ENCODE measurements around the gene TRIM28. TPM values are rescaled to one million over a fixed set of nuclear protein-coding genes. Genes with fewer than 3 reads are reported as not detected.

Gene TRIM28
- total RNA-seq, 2 experiments from 2014 or later: 476 to 528 TPM

DNA sequence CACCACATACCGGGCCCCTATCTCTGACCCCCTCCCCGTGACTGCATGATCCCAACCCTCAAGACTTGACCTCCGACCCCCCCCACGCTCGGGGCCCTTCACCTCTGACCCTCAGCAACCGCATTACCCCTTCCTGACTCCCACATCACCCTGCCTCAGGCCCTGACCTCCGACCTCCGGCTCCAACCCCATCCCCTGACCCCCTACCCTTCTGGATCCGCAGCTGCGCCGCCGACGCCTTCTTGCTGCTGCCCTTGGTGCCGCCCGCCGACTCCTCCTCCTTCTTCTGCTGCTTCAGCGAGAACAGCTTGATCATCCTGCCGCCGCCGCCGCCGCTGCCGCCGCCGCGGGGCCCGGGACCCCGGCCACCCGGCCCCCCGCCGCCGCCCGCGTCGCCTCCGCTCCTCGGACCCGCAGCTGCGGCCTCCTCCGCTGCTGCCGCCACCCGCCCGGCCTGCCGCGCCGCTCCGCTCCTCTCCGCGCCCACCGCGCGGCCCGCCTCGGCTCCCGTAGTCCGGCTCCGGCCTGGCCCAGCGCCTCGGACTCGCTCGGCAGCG lies 14.3 kb downstream of the TRIM28 start, which contains the start of gene UBE2M:
UBE2M (minus strand) TSS at position 546 of the 557 bp plus-strand sequence; CDS start at position 316, 230 bp downstream.
- Mint-ChIP-seq H3K27ac (peak within 1 kb of the TSS; percentile 99), H3K36me3 (ENCODE audit: low read depth) (peaks cover 59% of the 10 kb centered on the region), H3K4me3 (peak within 1 kb of the TSS; percentile 96), H3K4me1 (ENCODE audit: low read depth) (peaks cover 67% of the 10 kb centered on the region), H3K9me3 (ENCODE audit: insufficient read depth) (no peaks in the 10 kb centered on the region), H3K27me3 (ENCODE audit: low read depth) (no peaks in the 10 kb centered on the region)
- ChIA-PET CTCF (interaction anchor here (1.3 to 5.3 kb wide), 3 partner anchors 13 to 38 kb away, joined by 4 to 27 read pairs (median 7); partner anchors contain the start of gene ZBTB45), POLR2A (interaction anchor here (0.9 to 1.5 kb wide), 4 partner anchors 11 to 44 kb away, joined by 3 to 5 read pairs (median 4); no protein-coding TSS in a partner anchor)
- ATAC-seq (peak; percentile 2), DNase-seq (peak; percentile 75)

DNA sequence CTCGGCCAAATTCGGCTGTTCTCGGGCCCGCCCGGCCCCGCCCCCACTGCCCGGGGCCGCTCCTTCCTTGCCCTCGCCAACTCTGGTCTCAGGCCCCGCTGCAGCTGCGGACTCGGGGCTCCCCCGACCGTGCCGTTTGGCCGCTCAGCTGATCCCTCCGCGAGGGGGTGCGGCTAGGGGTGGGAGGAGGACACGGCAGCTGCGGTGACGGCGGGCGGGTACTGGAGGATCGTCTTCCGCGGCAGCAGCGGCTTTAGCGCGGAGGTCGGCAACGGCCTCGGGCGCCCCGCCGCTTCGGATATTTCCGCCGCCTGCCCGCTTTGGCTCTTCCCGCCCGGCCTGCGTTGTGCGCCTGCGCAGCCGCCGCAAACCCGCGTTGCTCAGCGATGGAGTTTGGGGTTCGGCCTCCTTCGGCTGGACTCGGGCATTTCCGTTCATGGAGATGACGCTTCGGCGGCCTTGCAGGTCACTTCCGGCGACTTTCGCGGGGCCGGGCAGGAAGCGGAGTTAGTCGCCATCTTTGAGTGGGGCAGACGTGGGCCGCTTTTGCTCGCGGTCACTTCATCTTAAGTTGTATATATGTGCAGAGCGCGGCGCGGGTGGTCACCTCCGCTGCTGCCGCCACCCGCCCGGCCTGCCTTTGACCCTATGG lies 14.9 kb downstream of the TRIM28 start:
- Mint-ChIP-seq H3K9me3 (ENCODE audit: insufficient read depth) (no peaks in the 10 kb centered on the region), H3K4me3 (peak overlapping the region; percentile 96), H3K27ac (peak overlapping the region; percentile 99), H3K36me3 (ENCODE audit: low read depth) (peaks cover 56% of the 10 kb centered on the region), H3K4me1 (ENCODE audit: low read depth) (peaks cover 69% of the 10 kb centered on the region), H3K27me3 (ENCODE audit: low read depth) (no peaks in the 10 kb centered on the region)
- ChIA-PET CTCF (interaction anchor here (1.0 to 5.3 kb wide), 5 partner anchors 9 to 39 kb away, joined by 3 to 27 read pairs (median 4); partner anchors contain the start of gene ZBTB45), POLR2A (interaction anchor here (1.0 to 1.4 kb wide), 4 partner anchors 9 to 15 kb away, joined by 3 to 8 read pairs (median 4); partner anchors contain the start of gene TRIM28)
- DNase-seq (peak; percentile 100), ATAC-seq (peak; percentile 67)

DNA sequence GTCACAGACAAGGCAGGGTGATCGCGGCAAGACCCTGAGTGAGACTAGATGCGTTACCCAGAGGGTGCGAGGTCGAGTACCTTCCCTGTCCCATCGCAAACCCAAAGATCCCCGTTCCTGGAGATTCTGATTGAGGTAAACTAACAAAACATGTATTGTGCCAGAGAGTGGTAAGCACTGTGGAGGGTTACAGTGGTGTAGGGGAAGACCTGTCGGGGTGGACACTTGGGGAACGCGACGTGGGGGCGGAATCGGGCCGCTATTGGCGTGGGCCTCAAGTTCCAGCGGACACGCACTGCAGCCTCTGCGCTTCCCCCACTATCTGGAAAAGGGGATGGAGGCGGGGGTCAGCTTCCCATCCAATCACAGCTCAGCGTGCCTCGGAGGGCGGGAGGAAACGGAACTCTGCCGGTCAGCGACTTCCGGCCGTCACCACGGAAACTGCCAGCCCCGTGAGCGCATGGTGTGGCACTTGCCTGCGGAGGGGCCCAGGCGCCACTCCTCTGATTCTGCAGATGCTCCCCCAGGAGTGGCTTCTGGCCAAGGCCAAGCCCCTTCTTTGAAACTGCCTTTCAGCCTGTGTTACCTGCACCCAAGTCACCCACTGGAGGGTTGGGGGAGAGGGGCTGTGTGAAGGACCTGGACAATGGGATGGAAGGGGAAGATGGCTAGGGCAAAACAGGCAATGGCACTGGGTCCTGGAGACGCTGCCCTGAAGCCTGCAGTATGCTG lies 15.6 kb downstream of the TRIM28 start:
- peak overlapping the region; percentile 99 for H3K27ac Mint-ChIP-seq

DNA sequence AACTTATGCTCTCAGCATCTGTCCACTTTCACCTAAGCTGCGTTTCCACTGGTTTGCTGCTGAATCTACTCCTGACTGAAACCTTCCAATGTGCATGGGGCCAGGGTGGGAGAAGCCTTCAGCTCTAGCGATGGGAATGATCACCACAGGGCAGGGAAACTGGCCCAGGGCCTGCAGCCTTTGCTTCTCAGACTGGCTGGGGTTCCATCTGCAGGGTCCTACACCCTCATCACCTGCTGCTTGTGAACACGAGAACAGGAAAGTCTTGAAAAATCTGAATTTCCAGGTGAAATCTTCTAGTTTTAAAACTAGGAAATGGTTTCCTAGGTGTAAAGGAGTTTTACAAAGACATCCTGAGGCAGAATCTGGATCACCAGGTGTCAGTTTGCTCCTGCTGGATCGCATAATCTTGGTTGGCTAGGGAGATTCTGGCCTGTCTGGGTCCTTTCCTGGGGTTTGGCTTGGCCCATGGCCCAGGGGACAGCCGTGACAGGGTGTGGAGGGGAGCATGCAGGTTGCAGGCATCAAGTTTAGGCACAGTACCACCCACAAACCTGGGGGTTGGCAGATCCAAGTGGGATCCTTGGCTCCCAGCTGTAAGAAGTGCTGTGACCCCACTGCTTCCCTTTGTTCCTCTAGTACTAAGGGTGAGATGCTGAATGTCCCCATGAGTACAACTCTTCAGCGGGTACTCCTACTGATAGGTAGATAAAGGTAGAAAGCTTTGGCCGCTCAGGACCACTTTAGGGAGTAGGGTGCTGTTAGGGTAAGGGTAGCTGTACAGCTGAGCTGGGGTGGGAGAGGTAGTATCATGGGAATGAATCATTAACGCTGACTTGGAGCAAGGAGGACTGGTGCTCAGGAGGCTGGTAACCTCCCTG lies 16.4 kb downstream of the TRIM28 start:
- H3K36me3 Mint-ChIP-seq (ENCODE audit: low read depth): peaks cover 45% of the 10 kb centered on the region
- POLR2A ChIA-PET: interaction anchor here (1.0 to 1.4 kb wide), 3 partner anchors 8 to 17 kb away, joined by 3 to 8 read pairs (median 4); partner anchors contain the start of gene TRIM28
- CTCF ChIA-PET: interaction anchor here (1.0 to 5.3 kb wide), 5 partner anchors 8 to 46 kb away, joined by 3 to 27 read pairs (median 3); partner anchors contain the start of gene ZBTB45
- peaks cover 69% of the 10 kb centered on the region for H3K4me1 Mint-ChIP-seq (ENCODE audit: low read depth)
- peak overlapping the region; percentile 99 for H3K27ac Mint-ChIP-seq
- ATAC-seq: no peak
- no peak for DNase-seq
- H3K27me3 Mint-ChIP-seq (ENCODE audit: low read depth): no peaks in the 10 kb centered on the region
- peak overlapping the region; percentile 96 for H3K4me3 Mint-ChIP-seq
- no peaks in the 10 kb centered on the region for H3K9me3 Mint-ChIP-seq (ENCODE audit: insufficient read depth)

More for the DNA sequence above, 15.6 kb downstream of the TRIM28 start:
- ChIA-PET POLR2A (interaction anchor here (1.0 to 1.4 kb wide), 2 partner anchors 9 to 16 kb away, joined by 3 to 8 read pairs; partner anchors contain the start of gene TRIM28), CTCF (interaction anchor here (1.0 to 5.3 kb wide), 6 partner anchors 9 to 45 kb away, joined by 3 to 27 read pairs (median 4); partner anchors contain the start of gene ZBTB45)
- ATAC-seq (peak; percentile 0), DNase-seq (peak; percentile 77)
- peak overlapping the region; percentile 96 for H3K4me3 Mint-ChIP-seq
- H3K27me3 Mint-ChIP-seq (ENCODE audit: low read depth): no peaks in the 10 kb centered on the region
- peaks cover 70% of the 10 kb centered on the region for H3K4me1 Mint-ChIP-seq (ENCODE audit: low read depth)
- peaks cover 50% of the 10 kb centered on the region for H3K36me3 Mint-ChIP-seq (ENCODE audit: low read depth)
- no peaks in the 10 kb centered on the region for H3K9me3 Mint-ChIP-seq (ENCODE audit: insufficient read depth)

DNA sequence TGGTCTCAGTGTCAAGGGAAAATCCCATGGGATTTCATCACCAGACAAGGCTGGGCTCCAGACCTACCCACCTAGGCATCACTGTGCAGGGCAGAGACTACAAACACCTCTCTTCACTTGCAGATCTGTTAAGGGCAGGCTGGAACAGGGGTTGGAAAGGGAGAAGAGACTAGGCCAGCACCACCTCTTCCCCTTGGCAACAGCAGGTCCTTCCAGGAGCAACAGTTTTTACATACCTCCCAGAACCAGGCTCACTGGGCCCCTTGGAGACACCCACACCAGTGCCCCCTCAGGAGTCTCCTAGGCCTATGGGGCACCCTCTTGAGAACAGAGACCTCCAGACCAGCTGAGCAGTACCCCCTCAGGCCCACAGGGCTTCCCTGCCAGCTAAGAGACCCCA lies 17.1 kb downstream of the TRIM28 start:
- Mint-ChIP-seq H3K27me3 (ENCODE audit: low read depth) (no peaks in the 10 kb centered on the region), H3K27ac (peak overlapping the region; percentile 99), H3K9me3 (ENCODE audit: insufficient read depth) (no peaks in the 10 kb centered on the region), H3K4me1 (ENCODE audit: low read depth) (peaks cover 66% of the 10 kb centered on the region), H3K36me3 (ENCODE audit: low read depth) (peaks cover 39% of the 10 kb centered on the region), H3K4me3 (peak overlapping the region; percentile 96)
- no peak for ATAC-seq
- ChIA-PET CTCF (interaction anchor here (1.2 to 5.3 kb wide), 2 partner anchors 41 to 47 kb away, joined by 4 to 27 read pairs; partner anchors contain the start of gene ZBTB45), POLR2A (interaction anchor here (1.0 to 2.7 kb wide), 4 partner anchors 7 to 41 kb away, joined by 4 to 14 read pairs (median 12); partner anchors contain the start of genes CHMP2A and ZBTB45)
- no peak for DNase-seq

DNA sequence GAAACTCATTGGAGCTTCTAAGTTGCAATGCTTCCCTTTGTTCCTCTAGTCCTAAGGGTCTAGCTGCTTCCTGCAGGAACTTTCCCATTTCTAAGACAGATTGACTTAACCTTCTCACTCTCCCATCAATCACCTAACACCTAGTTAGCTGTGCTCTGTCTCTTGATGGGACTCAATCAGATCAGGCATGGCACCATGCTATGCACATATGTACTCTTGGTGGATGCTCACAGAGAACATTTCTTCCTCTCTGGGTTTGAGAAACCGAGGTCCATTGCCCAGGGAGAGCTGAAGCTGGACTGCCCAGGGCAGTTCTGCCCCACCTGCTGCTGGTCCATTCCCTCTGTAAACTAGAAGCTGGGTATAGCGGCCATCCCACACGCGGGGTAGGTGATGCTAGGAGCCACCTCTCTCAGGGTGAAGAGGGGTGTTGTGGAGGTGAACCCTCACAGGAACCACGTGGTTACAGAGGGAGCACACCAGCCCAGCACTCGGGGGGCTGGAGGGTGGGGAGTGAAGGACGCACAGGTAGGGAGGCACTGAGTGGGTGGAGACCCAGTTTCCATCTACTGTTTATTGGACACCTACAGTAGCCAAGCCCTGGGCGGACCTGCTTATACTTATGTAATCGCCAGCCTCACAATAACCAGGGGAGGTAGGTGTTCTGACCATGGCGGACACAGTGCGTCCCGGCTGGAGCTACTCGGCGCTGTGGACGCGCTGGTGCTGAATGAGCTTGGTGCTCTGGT lies 17.7 kb downstream of the TRIM28 start:
- ATAC-seq: no peak
- Mint-ChIP-seq H3K27me3 (ENCODE audit: low read depth) (no peaks in the 10 kb centered on the region), H3K27ac (peak overlapping the region; percentile 90), H3K36me3 (ENCODE audit: low read depth) (peaks cover 37% of the 10 kb centered on the region), H3K4me1 (ENCODE audit: low read depth) (peaks cover 60% of the 10 kb centered on the region), H3K9me3 (ENCODE audit: insufficient read depth) (no peaks in the 10 kb centered on the region), H3K4me3 (peak overlapping the region; percentile 81)
- ChIA-PET POLR2A (interaction anchor here (1.0 to 2.7 kb wide), 6 partner anchors 8 to 42 kb away, joined by 4 to 14 read pairs (median 12); partner anchors contain the start of genes CHMP2A and ZBTB45), CTCF (interaction anchor here (0.7 to 5.3 kb wide), 4 partner anchors 20 to 143 kb away, joined by 3 to 27 read pairs (median 6); partner anchors contain the start of gene ZBTB45)
- no peak for DNase-seq

DNA sequence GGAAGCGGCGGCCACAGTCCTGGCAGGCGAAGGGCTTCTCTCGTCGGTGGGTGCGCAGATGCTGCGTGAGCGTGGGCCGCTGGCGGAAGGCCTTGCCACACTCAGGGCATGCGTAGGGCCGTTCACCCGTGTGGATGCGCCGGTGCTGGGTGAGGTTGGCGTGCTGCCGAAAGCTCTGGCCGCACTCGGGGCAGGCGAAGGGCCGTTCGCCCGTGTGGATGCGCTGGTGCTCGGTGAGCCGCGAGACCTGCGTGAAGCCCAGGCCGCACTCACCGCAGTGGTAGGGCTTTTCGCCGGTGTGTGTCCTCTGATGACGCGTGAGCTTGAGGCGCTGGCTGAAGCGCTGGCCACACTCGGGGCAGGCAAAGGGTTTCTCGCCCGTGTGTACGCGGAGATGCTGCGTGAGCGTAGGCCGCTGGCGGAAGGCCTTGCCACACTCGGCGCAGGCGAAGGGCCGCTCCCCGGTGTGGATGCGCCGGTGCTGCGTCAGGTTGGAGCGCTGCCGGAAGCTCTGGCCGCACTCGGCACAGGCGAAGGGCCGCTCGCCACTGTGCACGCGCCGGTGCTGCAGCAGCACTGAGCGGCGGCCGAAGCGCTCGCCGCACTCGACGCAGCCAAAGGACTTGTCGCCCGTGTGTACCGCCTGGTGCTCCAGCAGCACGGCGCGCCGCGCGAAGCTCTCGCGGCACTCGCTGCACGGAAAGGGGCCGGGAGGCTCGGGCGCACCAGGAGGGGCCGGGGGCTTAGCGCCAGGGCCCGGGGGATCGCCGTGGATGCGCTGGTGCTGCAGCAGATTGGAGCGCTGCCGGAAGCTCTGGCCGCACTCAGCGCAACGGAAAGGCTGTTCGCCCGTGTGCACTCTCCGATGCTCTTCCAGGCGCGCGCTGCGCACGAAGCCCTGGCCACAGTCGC lies 18.5 kb downstream of the TRIM28 start:
- ATAC-seq (peak; percentile 2), DNase-seq (peak; percentile 59)
- ChIA-PET CTCF (interaction anchor here (0.7 to 5.3 kb wide), 5 partner anchors 13 to 144 kb away, joined by 3 to 27 read pairs (median 5); partner anchors contain the start of gene ZBTB45), POLR2A (interaction anchor here (0.6 to 2.7 kb wide), 7 partner anchors 9 to 43 kb away, joined by 3 to 14 read pairs (median 11); partner anchors contain the start of genes CHMP2A, TRIM28 and ZBTB45)
- no peaks in the 10 kb centered on the region for H3K27me3 Mint-ChIP-seq (ENCODE audit: low read depth)
- peak overlapping the region; percentile 90 for H3K27ac Mint-ChIP-seq
- peaks cover 53% of the 10 kb centered on the region for H3K4me1 Mint-ChIP-seq (ENCODE audit: low read depth)
- no peaks in the 10 kb centered on the region for H3K9me3 Mint-ChIP-seq (ENCODE audit: insufficient read depth)
- peaks cover 31% of the 10 kb centered on the region for H3K36me3 Mint-ChIP-seq (ENCODE audit: low read depth)
- peak overlapping the region; percentile 81 for H3K4me3 Mint-ChIP-seq

DNA sequence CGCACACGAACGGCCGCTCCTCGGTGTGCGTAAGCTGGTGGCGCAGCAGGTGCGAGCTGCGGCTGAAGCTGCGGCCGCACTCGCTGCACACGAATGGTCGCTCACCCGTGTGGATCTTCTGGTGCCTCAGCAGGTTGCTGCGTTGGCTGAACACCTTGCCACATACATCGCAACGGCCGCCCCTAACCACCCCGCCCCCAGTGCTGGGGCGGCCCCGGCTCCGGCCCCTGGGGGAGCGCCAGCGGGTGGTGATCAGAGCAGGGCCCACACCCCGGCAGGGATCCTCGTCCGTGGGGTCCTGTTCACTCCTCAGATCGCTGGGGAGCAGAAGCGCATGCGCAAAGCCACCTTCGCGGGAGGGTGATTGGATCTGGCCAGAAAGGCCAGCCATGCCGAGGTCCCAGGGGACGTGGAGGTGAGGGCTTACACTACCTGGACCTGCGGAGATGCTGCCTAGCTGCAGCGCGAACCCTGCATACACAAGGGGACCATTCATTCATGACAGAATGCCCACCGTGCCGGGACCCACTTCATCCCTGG lies 19.2 kb downstream of the TRIM28 start:
- CTCF ChIA-PET: interaction anchor here (1.3 to 5.3 kb wide), 3 partner anchors 13 to 43 kb away, joined by 5 to 27 read pairs (median 8); partner anchors contain the start of gene ZBTB45
- Mint-ChIP-seq H3K4me3 (peak overlapping the region; percentile 81), H3K27ac (peak overlapping the region; percentile 90), H3K27me3 (ENCODE audit: low read depth) (no peaks in the 10 kb centered on the region), H3K9me3 (ENCODE audit: insufficient read depth) (no peaks in the 10 kb centered on the region), H3K36me3 (ENCODE audit: low read depth) (peaks cover 28% of the 10 kb centered on the region), H3K4me1 (ENCODE audit: low read depth) (peaks cover 54% of the 10 kb centered on the region)
- DNase-seq (peak; percentile 50), ATAC-seq (no peak)
- POLR2A ChIA-PET: interaction anchor here (0.6 to 2.7 kb wide), 7 partner anchors 9 to 44 kb away, joined by 3 to 14 read pairs (median 11); partner anchors contain the start of genes CHMP2A, TRIM28 and ZBTB45

DNA sequence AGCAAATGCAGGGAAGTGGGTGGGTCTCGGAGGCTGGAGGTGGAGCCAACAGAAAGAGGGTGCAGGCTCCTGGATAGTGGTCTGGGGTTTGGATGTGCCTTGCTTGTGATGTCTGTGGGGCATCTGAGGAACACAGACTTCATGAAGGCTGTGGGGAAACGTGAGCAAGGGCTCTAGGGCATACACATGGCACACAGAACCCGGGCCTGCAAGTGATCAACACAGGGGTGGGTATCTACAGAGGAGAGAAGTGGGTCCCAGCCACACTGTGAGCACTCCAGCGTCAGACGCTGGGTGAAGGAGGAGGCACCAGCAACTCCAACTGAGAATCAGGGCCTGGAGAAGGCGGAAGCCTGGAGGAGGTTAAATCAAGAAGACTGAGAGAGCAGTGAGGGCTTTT lies 20.0 kb downstream of the TRIM28 start:
- ATAC-seq: no peak
- CTCF ChIA-PET: interaction anchor here (1.0 kb wide), 1 partner anchor 44 kb away, joined by 3 read pairs; the partner anchor contains the start of gene ZBTB45
- POLR2A ChIA-PET: interaction anchor here (2.1 to 2.7 kb wide), 2 partner anchors 19 to 44 kb away, joined by 11 to 14 read pairs; partner anchors contain the start of genes TRIM28 and ZBTB45
- Mint-ChIP-seq H3K27ac (peak overlapping the region; percentile 90), H3K9me3 (ENCODE audit: insufficient read depth) (no peaks in the 10 kb centered on the region), H3K4me3 (peak overlapping the region; percentile 81), H3K27me3 (ENCODE audit: low read depth) (no peaks in the 10 kb centered on the region), H3K36me3 (ENCODE audit: low read depth) (peaks cover 29% of the 10 kb centered on the region), H3K4me1 (ENCODE audit: low read depth) (peaks cover 61% of the 10 kb centered on the region)
- no peak for DNase-seq
